ENCODE measurements around the gene AKAP8. TPM values are rescaled to one million over a fixed set of nuclear protein-coding genes. Genes with fewer than 3 reads are reported as not detected.

AKAP8 gene
- total and polyA plus RNA-seq, 9 of the 15 experiments (the other 6 are each of a cell fraction or from before 2014, with no cell fraction given): 3.4 to 56.5 (median 15.0) TPM

GRCh38 chr19:15401397-15401710 is 21.8 kb upstream of the AKAP8 start (continued):
- no peak for TF ChIP-seq TFE3 (CRISPR knock-in tag; IDR thresholded peaks at IDR 0.05)
- no peak for TF ChIP-seq MLX (CRISPR knock-in tag; conservative IDR thresholded peaks at IDR 0.05)
- no peak for TF ChIP-seq TAL1 (IDR thresholded peaks at IDR 0.05)
- TF ChIP-seq FIP1L1 (IDR thresholded peaks at IDR 0.05; ENCODE audit: low read depth, low read length, poor library complexity, severe bottlenecking): no peak

GRCh38 chr19:15400521-15401396 is 21.2 kb upstream of the AKAP8 start:
- intact Hi-C loops (cut with micrococcal nuclease): no loop called here
- POLR2A ChIA-PET: interaction anchor here (0.7 to 1.9 kb wide), 3 partner anchors 9 to 22 kb away, joined by 3 to 5 read pairs (median 3); partner anchors contain the start of gene AKAP8L
- CTCF ChIA-PET (ENCODE audit: low intra/inter-chr PET ratio): no interaction called here
- FAIRE-seq (no peak), ATAC-seq (no peak), DNase-seq (ENCODE audit: extremely low read depth in 1 of 4, low spot score in 3 of 4) (no peak)
- H3K4me2 ChIP-seq (ENCODE audit: insufficient read depth, low read length): no peak overlapping the region
- WGBS (ENCODE audit: insufficient coverage, low coverage, missing lambda C conversion rate): 93% methylated on average over 14 of the region's 29 CpGs
- H3K9ac ChIP-seq (ENCODE audit: insufficient read depth in 1 of 2, low read depth in 2 of 2, low read length in 2 of 2): no peak overlapping the region
- peaks cover 5% of the 10 kb centered on the region for H3K9me1 ChIP-seq (ENCODE audit: control insufficient read depth, insufficient read depth, low read length)
- peaks cover 20% of the 10 kb centered on the region for H4K20me1 ChIP-seq (replicated peaks; ENCODE audit: control insufficient read depth, insufficient read depth, low read length)
- no peak overlapping the region for H3K4me3 ChIP-seq
- H2AFZ ChIP-seq (ENCODE audit: low read depth, low read length): no peak overlapping the region
- BruUV-seq (replicated peaks): TSS peak; percentile 58
- peaks cover 44% of the 10 kb centered on the region for H3K79me2 ChIP-seq (ENCODE audit: control insufficient read depth, insufficient read depth, low read length)
- H3K27me3 ChIP-seq (ENCODE audit: control insufficient read depth in 2 of 2, insufficient read depth in 2 of 2, low read length in 2 of 2): no peaks in the 10 kb centered on the region
- H3K27ac ChIP-seq (ENCODE audit: extremely low read depth, low read depth, low read length): no peak overlapping the region
- in situ Hi-C loops (cut with MboI): no loop called here
- H3K4me1 ChIP-seq (replicated peaks in 1 of 2; ENCODE audit: control insufficient read depth in 2 of 2, insufficient read depth in 2 of 2, low read length in 2 of 2): peaks cover 2 to 16% of the 10 kb centered on the region in 2 experiments; a peak in 4 of 5 replicates
- no peaks in the 10 kb centered on the region for H3K9me3 ChIP-seq (replicated peaks; ENCODE audit: control insufficient read depth, insufficient read depth, low read depth, low read length)
- H3K36me3 ChIP-seq (ENCODE audit: control insufficient read depth, insufficient read depth, low read length): peaks cover 94% of the 10 kb centered on the region
- TF ChIP-seq NR4A1 (CRISPR knock-in tag; IDR thresholded peaks at IDR 0.05) (no peak), NR4A1 (tag; IDR thresholded peaks at IDR 0.05) (no peak), RBM39 (optimal IDR thresholded peaks at IDR 0.05; ENCODE audit: low read depth, low read length) (no peak), ZNF445 (CRISPR knock-in tag; IDR thresholded peaks at IDR 0.05; ENCODE audit: low read depth) (no peak), MED1 (CRISPR knock-in tag; IDR thresholded peaks at IDR 0.05; ENCODE audit: borderline replicate concordance) (no peak), KAT7 (CRISPR knock-in tag; IDR thresholded peaks at IDR 0.05; ENCODE audit: borderline replicate concordance) (no peak), SMAD1 (IDR thresholded peaks at IDR 0.05; ENCODE audit: low read depth, low read length, partially characterized antibody) (no peak), BRF1 (IDR thresholded peaks at IDR 0.05; ENCODE audit: borderline replicate concordance, extremely low read depth, insufficient read length) (no peak), ZNF583 (CRISPR knock-in tag; IDR thresholded peaks at IDR 0.05) (no peak), E2F6 (IDR thresholded peaks at IDR 0.05; ENCODE audit: borderline replicate concordance in 1 of 2, extremely low read depth in 1 of 2, insufficient read depth in 1 of 2, insufficient read length in 1 of 2, low read depth in 1 of 2, low read length in 1 of 2, poor library complexity in 1 of 2, severe bottlenecking in 1 of 2) (no peak), ZBED1 (IDR thresholded peaks at IDR 0.05) (no peak), XRCC3 (IDR thresholded peaks at IDR 0.05) (no peak), ZNF274 (IDR thresholded peaks at IDR 0.05; ENCODE audit: borderline replicate concordance, low read depth, low read length) (no peak), SRSF3 (IDR thresholded peaks at IDR 0.05; ENCODE audit: insufficient read depth, low read length) (no peak)
